Mesothelial cell of epicardium (in vitro differentiated cells): ENCODE measurements around the gene RIOX2. TPM values are rescaled to one million over a fixed set of nuclear protein-coding genes. Genes with fewer than 3 reads are reported as not detected.

ENCODE experiments used
- DNase-seq, 2 experiments: peaks; one replicate each; pipeline ENCODE4 v3.0.0; 2021; ENCODE audit warnings: low spot score in 2 of 2; ENCODE audit not compliant: unreplicated experiment in 2 of 2
- H3K27ac Mint-ChIP-seq: 2 replicates; pipeline ENCODE4 v1.8.0; 2021; ENCODE audit warnings: mixed read lengths
- H3K27me3 Mint-ChIP-seq: 2 replicates; pipeline ENCODE4 v1.8.0; 2021; ENCODE audit warnings: low read depth, mixed read lengths
- H3K36me3 Mint-ChIP-seq: 2 replicates; pipeline ENCODE4 v1.8.0; 2021; ENCODE audit warnings: mixed read lengths
- H3K4me1 Mint-ChIP-seq: 2 replicates; pipeline ENCODE4 v1.8.0; 2021; ENCODE audit warnings: mixed read lengths
- H3K4me3 Mint-ChIP-seq: 2 replicates; pipeline ENCODE4 v1.8.0; 2021; ENCODE audit warnings: mild to moderate bottlenecking, moderate library complexity, mixed read lengths
- H3K9me3 Mint-ChIP-seq: 2 replicates; pipeline ENCODE4 v1.8.0; 2021; ENCODE audit warnings: mixed read lengths
- CTCF ChIP-seq: fragments of 200-600 bp; sonication (generic); IDR thresholded peaks from one replicate; pipeline ENCODE4 v1.5.0; 2021; ENCODE audit warnings: antibody characterized with exemption; ENCODE audit not compliant: unreplicated experiment
- total RNA-seq: library from RNA; stranded (reverse); gene quantifications from 3 replicates; pipeline ENCODE4 v1.2.1, GENCODE V29; 2021

The RIOX2 gene
- total RNA-seq, 1 donor from 2014 or later, result 17.3 TPM

- DNase-seq, result no peak
- Mint-ChIP-seq H3K36me3 (peaks cover 4% of the 10 kb centered on the region), H3K9me3 (no peaks in the 10 kb centered on the region), H3K4me1 (peaks cover 5% of the 10 kb centered on the region), H3K4me3 (no peak overlapping the region), H3K27me3 (no peaks in the 10 kb centered on the region), H3K27ac (no peak overlapping the region)
- TF ChIP-seq CTCF, result no peak
Measured at GRCh38 chr3:97937205-97937604, 35.0 kb downstream of the RIOX2 start.

GRCh38 chr3:97935842-97936241, 36.4 kb downstream of the RIOX2 start:
- H3K36me3 Mint-ChIP-seq, result peaks cover 10% of the 10 kb centered on the region
- DNase-seq, result no peak
- peaks cover 5% of the 10 kb centered on the region for H3K4me1 Mint-ChIP-seq
- no peak overlapping the region for H3K27ac Mint-ChIP-seq
- no peak for TF ChIP-seq CTCF
- no peak overlapping the region for H3K4me3 Mint-ChIP-seq
- H3K27me3 Mint-ChIP-seq, result no peaks in the 10 kb centered on the region
- peaks cover 3% of the 10 kb centered on the region for H3K9me3 Mint-ChIP-seq

GRCh38 chr3:97934980-97935695, 37.1 kb downstream of the RIOX2 start:
- Mint-ChIP-seq H3K4me3 (no peak overlapping the region), H3K27me3 (no peaks in the 10 kb centered on the region), H3K27ac (no peak overlapping the region), H3K4me1 (peaks cover 5% of the 10 kb centered on the region), H3K36me3 (peaks cover 17% of the 10 kb centered on the region), H3K9me3 (peaks cover 10% of the 10 kb centered on the region)
- TF ChIP-seq CTCF, result no peak
- no peak for DNase-seq

GRCh38 chr3:97932387-97932801, 39.8 kb downstream of the RIOX2 start:
- no peaks in the 10 kb centered on the region for H3K27me3 Mint-ChIP-seq
- H3K4me1 Mint-ChIP-seq, result peaks cover 5% of the 10 kb centered on the region
- peaks cover 18% of the 10 kb centered on the region for H3K36me3 Mint-ChIP-seq
- no peak for TF ChIP-seq CTCF
- H3K27ac Mint-ChIP-seq, result no peak overlapping the region
- no peak overlapping the region for H3K4me3 Mint-ChIP-seq
- peaks cover 14% of the 10 kb centered on the region for H3K9me3 Mint-ChIP-seq
- DNase-seq, result no peak

GRCh38 chr3:97931218-97931617, 41.0 kb downstream of the RIOX2 start:
- Mint-ChIP-seq H3K36me3 (peaks cover 18% of the 10 kb centered on the region), H3K4me3 (no peak overlapping the region), H3K27me3 (no peaks in the 10 kb centered on the region), H3K4me1 (peaks cover 5% of the 10 kb centered on the region), H3K27ac (no peak overlapping the region), H3K9me3 (peaks cover 23% of the 10 kb centered on the region)
- no peak for DNase-seq
- TF ChIP-seq CTCF, result no peak

GRCh38 chr3:97930018-97930417, 42.2 kb downstream of the RIOX2 start:
- H3K4me3 Mint-ChIP-seq, result no peak overlapping the region
- H3K27me3 Mint-ChIP-seq, result no peaks in the 10 kb centered on the region
- H3K36me3 Mint-ChIP-seq, result peaks cover 18% of the 10 kb centered on the region
- no peak overlapping the region for H3K27ac Mint-ChIP-seq
- H3K4me1 Mint-ChIP-seq, result peaks cover 6% of the 10 kb centered on the region
- H3K9me3 Mint-ChIP-seq, result peaks cover 23% of the 10 kb centered on the region
- DNase-seq, result no peak
- no peak for TF ChIP-seq CTCF
